ENCODE measurements around the gene HDDC2.

Gene HDDC2

GRCh38 chr6:125230674-125231073 lies 71.1 kb downstream of the HDDC2 start:
- H3K4me3 Mint-ChIP-seq: no peak overlapping the region
- H3K27ac Mint-ChIP-seq: peak overlapping the region in 1 of 3 experiments; percentile 59
- no peak for TF ChIP-seq CTCF (IDR thresholded peaks at IDR 0.05; ENCODE audit: unreplicated experiment in 3 of 3)
- no peaks in the 10 kb centered on the region for H3K27me3 Mint-ChIP-seq (ENCODE audit: low read depth)
- no peaks in the 10 kb centered on the region for H3K9me3 Mint-ChIP-seq
- no peaks in the 10 kb centered on the region for H3K36me3 Mint-ChIP-seq (ENCODE audit: low read depth)
- peaks cover 21% of the 10 kb centered on the region for H3K4me1 Mint-ChIP-seq

- peak overlapping the region in 1 of 3 experiments; percentile 64 for H3K4me3 Mint-ChIP-seq
- no peak for TF ChIP-seq CTCF (IDR thresholded peaks at IDR 0.05; ENCODE audit: unreplicated experiment in 3 of 3)
- H3K27me3 Mint-ChIP-seq (ENCODE audit: low read depth): no peaks in the 10 kb centered on the region
Measured at GRCh38 chr6:125228981-125229479, 72.7 kb downstream of the HDDC2 start.

GRCh38 chr6:125227244-125227643 lies 74.5 kb downstream of the HDDC2 start:
- H3K27me3 Mint-ChIP-seq (ENCODE audit: low read depth): no peaks in the 10 kb centered on the region
- no peaks in the 10 kb centered on the region for H3K9me3 Mint-ChIP-seq
- H3K4me3 Mint-ChIP-seq: no peak overlapping the region
- H3K4me1 Mint-ChIP-seq: peaks cover 30% of the 10 kb centered on the region
- no peak overlapping the region for H3K27ac Mint-ChIP-seq
- no peak for TF ChIP-seq CTCF (IDR thresholded peaks at IDR 0.05; ENCODE audit: unreplicated experiment in 3 of 3)
- no peaks in the 10 kb centered on the region for H3K36me3 Mint-ChIP-seq (ENCODE audit: low read depth)

More at GRCh38 chr6:125228981-125229479, 72.7 kb downstream of the HDDC2 start:
- H3K4me1 Mint-ChIP-seq: peaks cover 27% of the 10 kb centered on the region
- no peaks in the 10 kb centered on the region for H3K9me3 Mint-ChIP-seq
- no peaks in the 10 kb centered on the region for H3K36me3 Mint-ChIP-seq (ENCODE audit: low read depth)
- peak overlapping the region; percentile 39 to 71 (median 47) for H3K27ac Mint-ChIP-seq

Data from nephron (organoid).